ENCODE data around the gene CASZ1.

CASZ1 gene

DNA sequence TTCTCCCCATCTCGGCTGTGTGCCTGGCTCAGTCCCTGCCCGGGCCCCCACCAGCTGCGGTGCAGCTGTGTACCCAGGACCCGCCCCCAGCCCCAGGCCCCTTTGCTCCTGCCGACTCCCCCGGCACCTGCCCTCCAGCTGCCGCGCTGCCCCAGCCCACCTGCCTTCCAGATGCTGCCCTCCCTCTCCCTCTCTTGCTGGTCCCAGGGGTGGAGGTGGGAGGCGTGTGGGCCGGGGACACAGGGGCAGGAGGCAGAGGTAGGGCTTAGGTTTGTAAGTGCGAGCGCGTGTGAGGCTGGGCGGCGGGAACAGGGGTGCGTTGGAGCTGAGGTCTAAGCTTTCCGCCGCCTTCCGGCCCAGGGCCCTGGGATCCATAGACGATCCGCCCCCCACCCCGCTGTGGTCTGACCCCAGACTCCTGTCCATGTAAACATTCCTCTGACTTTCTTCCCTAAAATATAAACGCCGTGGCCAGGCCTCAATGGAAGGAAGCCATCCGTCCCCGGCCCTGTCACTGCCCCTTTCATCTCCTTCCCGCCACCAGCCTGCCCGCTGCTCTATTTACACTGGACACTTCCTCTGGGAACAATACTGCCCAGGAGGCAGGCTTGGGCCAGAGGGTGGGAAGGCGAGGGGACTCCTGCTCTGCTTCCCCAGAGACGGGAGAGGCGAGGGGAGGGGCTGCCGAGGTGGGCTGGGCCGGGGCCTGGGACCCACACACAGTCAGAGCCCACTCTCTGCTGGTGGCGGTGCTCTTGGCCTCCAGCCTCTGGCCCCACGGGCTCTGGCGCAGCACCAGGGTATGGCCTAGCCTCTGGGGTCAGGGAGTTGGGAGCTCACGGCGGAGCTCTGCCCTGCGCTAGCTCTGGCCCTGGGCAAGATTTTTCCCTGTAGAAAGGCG, 128.3 kb downstream of the CASZ1 start:
- DNase-seq, result no peak

DNA sequence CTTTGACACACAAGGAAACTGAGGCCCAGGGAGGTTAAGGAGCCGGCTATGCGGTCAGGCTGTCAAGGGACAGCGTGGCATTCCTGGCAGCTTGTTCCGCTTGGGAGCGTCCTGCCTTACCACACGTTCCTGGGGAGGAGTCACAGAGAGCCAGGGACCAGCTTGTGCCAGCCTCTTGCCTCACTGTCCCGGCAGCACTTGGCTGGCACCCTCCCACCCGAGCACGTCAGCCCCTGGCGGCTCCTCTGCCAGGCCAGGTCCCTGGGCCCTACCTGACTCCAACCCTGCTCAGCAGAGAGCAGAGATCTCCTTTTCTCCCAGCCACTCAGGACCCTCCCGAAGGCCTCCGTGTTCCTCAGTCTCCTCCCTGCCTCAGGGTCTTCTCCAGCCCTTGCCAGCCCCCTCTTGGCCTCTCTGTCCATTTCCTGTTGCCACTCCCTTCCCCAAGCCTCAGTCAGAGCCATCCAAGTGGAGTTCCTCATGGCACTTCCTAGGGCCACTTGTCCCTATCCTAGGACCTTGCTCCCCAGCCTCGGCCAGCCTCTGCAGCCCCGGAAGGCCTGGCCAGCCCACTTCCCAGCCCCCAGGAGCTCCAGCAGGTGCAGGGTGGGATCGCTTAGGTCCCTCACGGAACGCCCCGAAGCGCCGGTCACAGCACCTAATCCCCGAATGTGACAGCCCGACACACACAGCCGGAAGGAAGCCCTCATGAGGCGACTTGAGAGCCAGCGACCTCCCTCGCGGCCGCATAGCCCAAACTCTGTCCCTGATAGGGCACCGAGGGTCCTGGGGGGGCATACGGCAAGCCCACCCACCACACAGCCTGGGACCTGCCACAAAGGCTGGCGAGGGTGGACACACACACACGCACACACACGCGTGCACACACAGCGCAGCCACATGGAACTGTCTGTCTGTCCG, 130.3 kb downstream of the CASZ1 start:
- DNase-seq, result no peak

DNA sequence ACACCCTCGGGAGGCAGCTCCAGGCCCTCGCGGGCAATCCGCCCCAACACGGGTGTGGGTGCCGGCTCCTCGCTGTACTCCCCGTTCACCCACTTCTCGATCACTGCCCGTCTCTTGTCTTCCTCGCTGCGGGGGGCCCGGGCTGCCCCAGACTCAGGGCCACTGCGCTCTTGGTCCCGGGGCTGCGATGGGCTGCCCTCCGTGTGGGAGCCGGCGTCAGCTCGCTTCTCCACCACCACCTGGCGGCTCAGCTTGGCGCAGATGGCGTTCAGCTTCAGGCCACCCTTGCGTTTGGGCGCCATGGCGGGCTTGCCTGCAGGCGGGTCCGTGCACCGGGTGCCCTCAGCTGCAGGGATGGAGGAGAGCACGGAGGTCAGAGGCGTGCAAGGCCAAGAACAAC, 131.2 kb downstream of the CASZ1 start:
- DNase-seq, result no peak

DNA sequence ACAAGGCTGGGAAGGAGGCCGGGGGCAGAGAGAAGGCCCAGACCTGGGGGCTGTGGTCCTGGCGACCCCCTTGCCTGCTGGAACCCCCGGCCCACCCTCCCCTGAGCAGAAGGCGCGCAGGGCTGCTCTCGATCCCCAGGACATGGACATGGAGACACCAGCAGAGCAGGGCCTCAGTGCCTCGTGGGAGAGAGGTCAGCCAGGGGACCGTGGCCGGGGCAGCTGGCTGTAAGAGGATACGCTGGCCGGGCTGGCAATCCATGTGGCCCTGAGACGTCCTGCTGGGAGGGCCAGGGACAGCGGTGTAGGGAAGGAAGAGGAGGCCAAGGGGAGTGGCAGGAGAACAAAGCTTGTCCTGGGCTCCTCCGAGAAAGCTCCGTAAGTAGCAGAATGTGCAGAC, 132.2 kb downstream of the CASZ1 start:
- no peak for DNase-seq

DNA sequence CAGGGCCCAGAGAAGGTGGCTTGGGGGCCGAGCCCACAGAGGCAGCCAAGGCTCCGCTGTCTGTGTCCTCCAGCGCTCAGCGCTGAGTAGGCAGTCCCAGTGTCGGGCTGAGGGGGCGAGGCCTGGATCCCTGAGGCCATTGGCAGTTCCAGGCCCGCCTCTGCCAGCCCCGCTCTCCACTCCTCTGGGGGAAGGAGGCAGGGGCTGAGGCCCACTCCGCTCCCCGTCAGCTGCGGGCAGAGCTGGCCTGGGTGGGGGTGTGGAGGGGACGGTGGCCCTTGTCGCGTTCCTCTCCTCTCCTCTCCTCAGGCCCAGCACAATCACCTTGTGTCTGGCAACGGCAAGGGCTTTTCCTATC, 132.8 kb downstream of the CASZ1 start:
- no peak for DNase-seq

DNA sequence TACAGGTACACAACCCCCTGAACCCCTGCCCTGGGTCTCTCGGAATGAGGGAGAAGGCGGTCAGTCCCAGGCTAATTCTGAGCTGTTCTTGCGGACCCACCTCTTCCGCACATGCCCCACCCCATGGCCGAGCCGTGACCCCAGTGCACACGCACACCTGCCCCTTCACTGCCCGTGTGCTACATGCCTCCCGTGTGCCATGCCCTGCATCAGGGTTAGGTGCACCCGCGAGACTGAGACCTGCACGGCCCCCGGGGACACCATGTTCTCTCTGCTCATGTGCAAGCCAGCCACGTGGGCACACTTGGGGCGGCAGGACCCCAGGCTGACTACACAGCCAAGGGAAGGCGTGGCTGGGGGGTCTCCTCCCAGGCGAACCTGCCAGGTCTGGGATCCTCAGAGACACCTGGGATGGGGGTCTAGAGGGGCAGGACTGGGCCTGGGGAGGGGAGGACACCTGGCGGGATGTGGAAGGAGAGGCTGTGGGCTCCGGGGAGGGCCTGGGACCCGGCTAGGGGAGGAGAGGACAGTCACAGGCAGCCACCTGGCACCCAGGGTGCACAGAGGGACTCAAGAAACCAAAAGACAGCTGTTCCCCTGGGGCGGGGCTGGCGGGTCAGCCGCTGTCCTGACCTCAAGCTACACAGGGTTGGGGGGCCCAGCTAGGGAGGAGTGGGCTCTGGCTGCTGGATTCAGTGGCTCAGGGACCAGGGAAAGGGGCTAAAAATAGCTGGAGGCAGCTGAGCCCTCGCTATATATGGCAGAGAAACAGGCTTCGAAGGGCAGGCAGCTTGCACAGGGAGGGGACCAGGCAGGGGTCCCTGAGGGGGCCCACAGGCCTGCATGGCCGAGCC, 133.4 kb downstream of the CASZ1 start:
- no peak for DNase-seq

DNA sequence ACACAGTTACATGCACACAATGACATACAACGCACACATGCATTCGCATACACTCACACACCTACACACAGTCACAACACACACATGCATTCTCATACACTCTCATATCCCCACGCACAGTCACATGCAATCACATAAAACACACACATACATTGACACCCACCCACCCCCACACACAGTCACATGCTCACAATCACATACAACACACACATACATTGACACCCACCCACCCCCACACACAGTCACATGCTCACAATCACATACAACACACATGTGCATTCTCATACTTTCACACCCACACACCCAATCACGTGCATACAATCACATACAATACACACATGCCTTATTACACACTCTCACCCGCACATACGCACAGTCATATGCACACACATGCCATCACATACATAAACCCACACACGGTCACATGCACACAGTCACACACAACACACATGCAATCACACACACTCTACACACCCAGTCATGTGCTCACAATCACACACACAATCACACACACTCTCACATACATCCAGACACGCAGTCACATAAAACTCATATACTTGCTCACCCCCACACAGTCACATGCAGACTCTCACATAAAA, 134.3 kb downstream of the CASZ1 start:
- no peak for DNase-seq

DNA sequence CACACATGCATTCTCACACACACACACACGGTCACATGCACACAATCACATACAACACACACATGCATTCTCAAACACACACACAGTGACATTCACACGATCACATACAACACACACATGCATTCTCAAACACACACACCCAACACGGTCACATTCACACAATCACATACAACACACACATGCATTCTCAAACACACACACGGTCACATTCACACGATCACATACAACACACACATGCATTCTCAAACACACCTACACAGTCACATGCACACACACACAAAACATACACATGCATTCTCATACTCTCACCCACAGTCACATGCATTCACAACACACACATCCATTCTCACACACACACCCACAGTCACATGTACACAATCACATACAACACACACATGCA, 135.0 kb downstream of the CASZ1 start:
- no peak for DNase-seq

DNA sequence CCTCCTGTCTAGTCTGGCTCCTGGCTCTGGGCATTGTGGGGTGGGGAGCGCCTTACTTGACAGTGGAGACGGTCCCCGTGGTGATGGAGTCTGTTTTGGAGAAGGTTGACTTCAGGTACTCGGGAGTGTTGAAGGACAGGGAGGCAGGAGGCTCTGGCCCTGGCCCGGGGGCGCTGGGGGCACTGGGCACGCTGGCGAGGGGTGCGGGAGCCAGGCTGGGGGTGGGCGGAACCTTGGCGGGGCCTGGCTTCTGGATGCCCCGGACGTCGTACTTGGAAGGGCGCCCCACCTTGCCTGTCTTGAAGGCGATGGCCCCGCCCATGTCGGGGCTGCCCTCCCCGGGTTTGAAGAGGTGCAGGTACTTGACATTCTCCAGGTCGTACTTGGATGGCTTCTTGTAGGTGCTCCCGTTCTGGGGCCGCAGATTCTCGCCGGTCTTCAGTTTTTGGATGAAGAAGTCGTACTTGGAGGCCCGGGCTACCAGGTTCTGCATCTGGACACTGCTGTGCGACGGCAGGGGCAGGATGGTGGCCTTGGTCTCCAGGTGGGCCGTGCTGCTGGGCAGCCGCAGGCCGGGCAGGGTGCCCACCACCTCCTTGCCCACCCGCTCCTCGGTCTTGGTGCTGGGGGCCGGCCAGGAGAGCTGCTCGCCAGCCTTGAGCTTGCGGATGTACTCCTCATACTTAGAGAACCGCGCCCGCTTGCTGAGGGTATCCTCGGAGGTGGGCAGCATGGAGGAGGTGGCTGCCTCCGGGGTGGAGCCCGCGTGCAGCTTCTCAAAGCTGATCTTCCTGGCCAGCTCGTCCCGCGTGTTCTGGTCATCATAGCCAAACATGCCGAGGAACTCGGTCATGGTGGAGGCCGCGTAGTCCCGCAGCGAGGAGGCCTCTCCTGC, 136.6 kb downstream of the CASZ1 start:
- no peak for DNase-seq

DNA sequence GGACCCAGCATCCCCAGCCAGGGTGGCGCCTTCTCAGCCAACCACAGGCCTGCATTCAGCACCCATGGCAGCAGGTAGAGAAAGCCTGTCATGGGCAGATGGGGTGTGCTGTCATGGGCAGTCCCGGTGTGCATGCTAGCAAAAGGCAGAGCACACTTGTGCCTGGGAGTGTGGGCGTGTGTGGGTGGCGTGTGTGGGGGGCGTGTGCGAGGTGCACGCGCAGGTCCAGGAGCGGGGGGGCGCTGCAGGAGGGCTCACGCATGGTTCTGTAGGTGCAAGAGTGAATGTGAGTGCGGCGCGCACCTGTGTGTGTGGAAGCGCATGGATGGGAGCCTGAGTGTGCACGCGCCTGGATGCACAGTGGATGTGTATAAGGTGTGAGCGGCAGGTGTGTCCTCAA, 137.2 kb downstream of the CASZ1 start:
- DNase-seq, result no peak

DNA sequence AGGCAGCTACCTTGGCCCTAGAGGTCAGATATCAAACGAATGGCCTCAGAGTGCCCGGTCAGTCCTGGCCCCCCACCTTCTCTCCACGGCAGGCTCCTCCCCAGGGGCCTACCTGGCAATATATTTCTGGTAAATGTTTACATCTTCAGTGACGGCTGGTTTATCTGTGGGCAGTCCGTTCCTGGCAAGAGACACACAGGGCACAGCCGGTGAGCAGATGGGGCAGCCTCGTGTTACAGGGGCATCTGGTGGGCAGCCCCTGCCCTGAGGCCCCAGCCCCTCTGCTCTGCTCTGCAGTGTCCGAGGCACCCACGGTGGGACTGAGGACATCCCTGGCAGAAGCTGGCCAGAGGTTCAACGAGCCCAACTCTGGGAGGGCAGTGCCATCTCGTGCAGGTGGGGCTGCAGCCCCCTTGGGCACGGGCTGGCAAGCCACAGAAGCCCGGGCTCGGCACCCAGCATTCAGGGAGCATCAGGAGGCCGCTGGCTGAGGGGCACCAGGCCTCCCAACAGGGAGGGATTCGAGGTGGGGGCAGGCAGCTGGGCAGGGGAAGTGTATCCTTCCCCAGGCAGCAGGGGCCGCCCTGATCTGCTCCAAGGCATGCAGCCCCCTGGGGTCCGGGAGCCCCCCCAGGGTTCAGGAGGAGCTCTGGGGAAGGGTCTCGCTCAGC, 137.9 kb downstream of the CASZ1 start:
- no peak for DNase-seq

DNA sequence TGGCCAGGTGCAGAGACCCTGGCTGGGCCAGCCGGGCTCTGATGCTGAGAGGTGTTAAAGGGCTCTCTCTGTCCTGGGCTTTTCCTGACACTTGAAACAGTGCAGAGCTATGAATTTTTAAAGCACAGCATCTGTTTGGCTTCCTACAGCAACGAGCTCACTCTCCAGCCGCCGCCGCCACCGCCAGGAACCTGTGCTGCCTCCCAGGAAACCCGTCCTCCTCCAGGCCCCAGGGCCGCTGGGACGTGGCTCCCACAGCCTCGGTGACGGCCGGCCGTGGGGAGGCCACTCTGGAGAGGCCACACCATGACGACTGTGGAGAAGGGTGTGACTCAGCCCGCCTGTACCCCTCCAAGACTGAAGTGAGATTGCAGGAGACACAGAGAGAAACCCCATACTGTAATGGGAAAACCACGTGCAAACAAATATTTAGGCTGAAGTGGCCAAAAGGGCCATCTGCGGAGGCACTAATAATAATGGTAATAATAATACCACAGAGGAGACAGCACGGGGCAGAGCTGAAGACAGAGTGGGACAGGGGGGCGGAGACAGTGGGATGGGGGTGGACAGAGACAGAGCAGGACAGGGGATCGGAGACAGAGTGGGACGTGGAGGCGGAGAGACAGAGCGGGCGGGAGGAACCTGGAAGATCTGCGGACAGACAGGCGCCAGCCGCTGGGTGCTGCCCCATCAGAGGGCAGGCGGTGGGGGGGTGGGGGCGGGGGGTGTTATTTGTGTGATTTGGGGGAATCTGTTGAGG, 139.2 kb downstream of the CASZ1 start:
- no peak for DNase-seq

DNA sequence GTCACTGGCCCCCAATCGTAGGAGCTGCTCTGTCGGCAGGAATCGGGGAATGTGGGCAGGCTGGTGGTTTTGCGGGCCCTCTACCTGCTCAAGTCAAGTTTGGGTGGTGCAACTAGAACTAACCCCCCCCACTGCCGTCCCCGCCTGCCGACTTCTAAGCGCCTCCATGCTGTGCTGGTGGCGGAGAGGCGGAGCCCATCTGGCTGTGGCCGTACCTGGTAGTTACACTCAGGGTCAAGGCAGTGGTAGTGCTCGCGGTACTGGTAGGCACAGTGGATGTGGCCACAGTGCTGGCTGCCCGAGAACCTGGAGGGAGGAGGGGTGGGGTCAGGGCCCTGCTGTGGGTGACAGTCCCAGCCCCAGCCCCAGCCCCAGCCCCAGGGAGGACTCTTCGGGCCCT, 140.0 kb downstream of the CASZ1 start:
- DNase-seq, result no peak

DNA sequence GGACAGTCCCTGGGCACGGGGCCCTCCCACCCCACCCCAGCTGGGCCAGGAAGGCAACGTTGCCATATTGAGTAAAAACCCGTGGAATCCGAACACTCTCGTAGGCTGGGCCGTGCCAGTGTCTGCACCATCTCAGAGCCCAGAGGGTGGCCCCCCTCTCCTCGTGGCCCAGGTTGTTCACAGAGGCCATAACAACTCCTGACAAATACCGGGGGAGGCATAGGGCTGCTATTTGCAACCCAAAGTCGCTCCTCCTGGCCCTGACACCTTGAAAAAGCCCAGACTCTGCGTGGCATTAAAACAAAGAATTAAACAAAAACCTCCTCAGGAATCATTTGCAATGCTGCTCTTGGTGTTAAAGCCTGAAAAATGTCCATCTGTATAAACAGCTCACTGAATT, 141.4 kb downstream of the CASZ1 start:
- no peak for DNase-seq

DNA sequence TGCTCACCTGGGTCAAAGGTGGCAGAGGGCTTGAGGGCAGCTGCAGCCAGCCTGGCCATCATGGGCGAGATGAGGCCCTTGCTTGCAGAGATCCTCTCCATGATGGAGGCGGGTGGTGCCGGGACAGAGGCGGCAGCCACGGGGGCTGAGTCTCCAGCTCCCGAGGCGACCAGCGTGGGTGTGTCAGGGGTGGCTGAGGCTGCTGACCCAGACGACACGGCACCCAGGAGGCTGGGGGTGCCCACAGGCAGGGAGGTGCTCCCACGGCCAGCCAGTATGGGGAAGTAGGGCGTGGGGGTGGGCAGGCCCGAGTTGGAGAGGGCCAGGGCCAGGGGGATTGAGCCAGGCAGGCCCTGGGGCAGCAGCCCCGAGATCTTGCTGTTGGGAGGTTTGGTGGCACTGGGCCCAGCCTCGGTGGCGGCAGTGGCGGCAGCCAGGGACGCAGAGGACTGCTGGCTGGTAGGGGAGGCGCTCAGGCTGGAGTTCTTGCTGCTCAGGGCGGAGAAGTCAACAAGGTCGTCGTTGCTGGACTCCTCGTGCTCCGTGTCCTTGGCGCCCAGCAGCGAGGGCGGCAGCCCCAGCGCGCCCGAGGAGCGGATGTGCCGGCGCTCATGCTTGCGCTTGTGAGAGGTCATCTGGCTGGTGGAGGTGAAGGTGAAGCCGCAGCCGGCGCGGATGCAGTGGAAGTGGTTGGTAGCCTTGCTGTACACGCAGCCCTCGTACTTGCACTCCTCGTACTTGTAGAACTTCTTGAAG, 142.9 kb downstream of the CASZ1 start:
- no peak for DNase-seq

DNA sequence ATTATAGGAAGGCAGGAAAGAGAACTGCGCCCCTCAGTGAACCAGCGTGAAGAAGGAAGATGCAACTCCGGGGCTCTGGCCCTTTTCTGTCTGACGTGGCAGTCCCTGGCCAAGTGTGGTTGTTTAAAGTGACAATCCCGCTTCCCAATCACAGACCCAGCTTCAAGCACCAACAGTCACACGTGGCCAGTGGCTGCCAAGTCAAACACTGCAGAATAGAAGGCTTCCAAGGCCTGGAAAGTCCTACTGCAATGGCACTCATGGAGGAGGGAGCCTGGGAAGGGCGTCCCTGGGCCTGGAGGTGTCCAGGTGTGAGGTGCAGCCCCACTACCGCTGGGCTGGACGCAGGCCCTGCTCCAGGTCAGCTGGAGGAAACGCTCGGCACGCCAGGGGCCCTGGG, 143.8 kb downstream of the CASZ1 start:
- DNase-seq, result no peak

DNA sequence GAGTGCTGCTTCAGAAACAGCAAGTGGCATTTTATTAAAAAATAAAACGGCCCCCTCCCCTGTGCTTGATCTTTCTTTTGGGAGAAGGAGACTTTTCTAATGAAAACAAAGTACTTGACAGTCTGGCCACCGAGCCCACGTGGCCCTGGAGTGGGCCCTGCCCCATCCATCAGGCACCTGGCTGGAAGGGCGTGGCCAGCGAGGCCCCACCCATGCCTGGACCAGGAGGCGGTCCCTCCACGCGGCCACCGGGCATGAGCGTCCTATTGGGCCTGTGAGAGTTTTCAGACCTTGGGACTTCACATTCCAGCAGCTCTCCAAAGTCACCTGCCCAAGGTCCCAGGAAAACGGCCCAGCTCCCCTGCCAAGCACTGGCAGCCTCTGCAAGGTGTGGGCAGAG, 144.7 kb downstream of the CASZ1 start:
- DNase-seq, result no peak

DNA sequence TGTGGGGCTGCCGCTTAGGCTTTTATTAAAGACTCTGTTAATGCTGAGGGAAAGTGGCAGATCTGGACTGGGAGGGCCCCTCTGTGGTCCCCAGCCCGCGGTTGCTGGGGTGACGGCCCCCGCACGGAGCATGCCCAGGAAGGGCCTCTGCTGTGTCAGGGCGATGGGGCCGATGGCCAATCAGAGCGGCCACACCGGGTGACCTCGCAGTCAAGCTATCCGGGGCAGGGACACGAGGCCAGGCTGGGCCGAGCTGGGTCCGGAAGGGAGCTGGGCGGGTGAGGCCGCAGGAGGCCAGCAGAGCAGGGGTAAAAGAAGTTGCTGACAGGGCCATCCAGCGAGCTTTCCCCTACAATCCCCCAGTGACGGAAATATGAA, 145.1 kb downstream of the CASZ1 start:
- DNase-seq, result no peak

DNA sequence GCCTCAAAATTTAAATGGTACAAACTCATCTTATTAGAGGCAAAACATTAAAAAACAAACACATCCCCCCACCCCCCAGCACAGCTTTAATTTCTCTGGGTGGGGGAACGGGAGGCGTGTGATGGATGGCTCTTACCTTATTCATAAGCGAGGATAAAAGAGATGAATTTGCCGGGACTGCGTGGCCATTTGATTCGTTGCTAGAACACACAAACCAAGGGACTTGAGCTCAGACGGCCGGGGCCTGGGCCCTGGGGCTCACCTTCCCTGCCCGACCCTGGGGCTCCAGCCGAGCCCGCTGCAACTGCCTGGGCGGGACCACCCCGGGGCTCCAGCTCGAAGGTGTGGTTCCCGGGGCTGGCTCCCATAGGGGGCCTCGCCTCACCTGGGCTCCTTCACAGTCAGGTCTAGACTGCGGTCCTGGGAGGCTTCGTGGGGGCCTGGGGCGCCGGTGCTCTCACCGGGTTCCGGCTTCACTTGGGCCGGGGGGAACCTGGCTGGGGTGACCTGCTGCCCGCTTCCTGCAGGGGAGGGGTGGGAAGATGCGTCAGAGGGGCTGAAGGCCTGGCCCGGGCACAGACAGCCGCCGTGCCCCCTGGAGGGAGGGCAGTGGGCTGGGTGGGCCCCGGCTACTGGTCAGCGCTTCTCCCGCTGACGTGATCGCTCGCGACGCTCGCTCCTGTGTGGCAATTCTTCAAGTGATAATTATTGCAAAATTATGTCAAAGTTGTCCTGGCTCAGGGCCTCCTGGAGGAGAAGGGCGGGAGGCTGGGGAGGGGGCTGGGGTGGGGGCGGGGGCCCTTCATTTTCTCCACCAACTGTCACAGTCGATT, 145.7 kb downstream of the CASZ1 start:
- no peak for DNase-seq

Data from stimulated activated CD4-positive, alpha-beta T cell treated with anti-CD3 and anti-CD28 coated beads, Interleukin-4, amount 100 ng/mL, for 24 hours (primary cell).